Stimulated activated CD8-positive, alpha-beta memory T cell treated with anti-CD3 and anti-CD28 coated beads, Interleukin-7, amount 100 ng/mL, for 1 hour (primary cell): Measurements from ENCODE around the gene CTSZ.
A peak's percentile ranks its signal among the peaks of the same experiment; 100 is the strongest.
"Not testable (repeated sequence)": the region's sequence is repeated elsewhere in the genome, so short reads cannot be mapped to it uniquely, and the experiment has no call there.

Experiments
- DNase-seq, 2 donors: peaks; one replicate each; pipeline ENCODE4 v3.0.0-alpha.2; 2020; ENCODE audit warnings: low read depth in 2 of 2

CTSZ gene

DNA sequence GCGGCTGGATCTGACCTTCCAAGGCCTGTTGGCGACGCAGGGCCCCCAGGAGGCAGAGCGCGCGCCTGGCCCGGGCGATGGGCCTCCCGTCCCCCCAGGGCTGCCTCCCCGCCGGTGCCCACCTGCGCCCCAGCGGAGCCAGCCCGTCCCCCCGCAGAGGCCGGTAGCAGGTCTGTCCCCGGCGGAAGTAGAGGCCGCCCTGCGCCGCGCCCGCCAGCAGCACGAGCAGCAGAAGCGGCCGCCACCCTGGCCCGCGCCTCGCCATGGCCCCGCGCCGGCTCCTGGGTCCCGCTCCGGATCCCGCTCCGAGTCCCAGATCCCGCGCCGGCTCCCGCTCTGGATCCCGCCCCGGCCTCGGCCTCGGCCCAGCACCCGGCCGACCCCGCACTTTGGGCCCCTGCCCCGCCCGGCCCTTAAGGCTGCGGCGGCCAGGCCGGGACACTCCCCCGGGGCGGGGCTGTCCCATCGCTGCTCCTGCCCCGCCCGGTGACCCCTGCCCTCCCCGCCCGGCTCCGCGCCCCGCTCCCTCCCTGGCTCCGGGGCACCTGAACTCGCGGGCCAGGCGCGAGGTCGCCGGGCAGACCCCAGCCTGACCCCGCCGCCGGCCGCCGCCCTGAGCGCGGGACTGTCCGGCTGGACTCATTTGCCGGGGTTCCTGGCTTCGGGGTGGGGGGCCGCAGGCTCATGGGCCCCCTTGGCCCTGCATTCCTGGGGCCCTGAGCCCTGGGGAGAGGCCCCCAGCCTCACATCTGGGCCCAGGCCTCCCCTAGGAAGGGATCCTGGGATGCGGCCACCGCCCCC, at the start of gene CTSZ:
TSS of gene CTSZ (minus strand) at position 391 of the 801 bp plus-strand sequence. CDS start at position 265, 126 bp downstream.
- DNase-seq, result no peak

- DNase-seq, result no peak
Measured at GRCh38 chr20:59055302-59055701, 48.2 kb upstream of the CTSZ start.

DNA sequence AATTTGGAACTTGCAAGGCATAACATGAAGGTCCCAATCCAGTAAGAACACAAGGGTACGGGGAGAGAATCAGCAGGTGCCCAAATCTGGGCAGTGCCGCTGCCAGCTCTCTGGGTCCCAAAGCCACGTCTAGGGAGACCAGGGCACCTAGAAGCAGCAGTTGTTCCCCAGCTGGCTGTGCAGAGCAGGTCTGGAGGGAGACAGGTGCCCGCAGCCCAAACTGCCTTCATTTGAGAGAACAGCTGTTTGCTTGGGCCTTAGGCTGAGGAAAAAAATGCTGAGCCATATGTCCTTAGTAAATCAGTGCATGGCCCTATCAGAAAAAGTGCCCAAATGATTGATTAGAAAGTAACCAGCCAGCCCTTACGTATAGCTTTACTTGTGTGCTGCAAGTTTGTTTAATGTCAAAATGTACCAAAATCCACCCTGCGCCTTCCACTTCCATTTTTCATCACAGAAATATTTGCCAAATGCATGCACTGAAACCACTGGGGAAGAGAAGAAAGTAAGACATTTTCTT, 44.7 kb upstream of the CTSZ start:
- no peak for DNase-seq

DNA sequence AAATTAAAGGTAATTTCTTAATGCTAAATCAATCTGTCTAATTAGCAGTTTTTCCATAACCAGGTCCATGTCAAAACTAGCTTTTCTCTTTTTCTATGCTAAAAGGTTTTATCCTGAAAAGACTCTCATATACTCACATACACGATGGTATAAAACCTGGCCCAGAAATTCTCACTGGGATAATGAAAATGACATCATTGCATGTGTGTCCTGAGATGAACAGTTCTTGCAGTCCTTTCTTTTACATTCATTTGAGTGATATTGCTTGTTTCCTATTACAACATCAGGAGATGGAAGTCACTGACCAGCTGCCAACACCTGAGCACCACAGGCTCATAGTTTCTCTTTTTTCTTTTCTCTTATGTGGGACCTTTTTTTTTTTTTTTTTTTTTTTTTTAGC, 43.4 kb upstream of the CTSZ start:
- DNase-seq, result no peak

GRCh38 chr20:59048681-59049030, 41.6 kb upstream of the CTSZ start:
- DNase-seq, result no peak

- no peak for DNase-seq
Measured at GRCh38 chr20:59047938-59048680, 41.1 kb upstream of the CTSZ start.

DNA sequence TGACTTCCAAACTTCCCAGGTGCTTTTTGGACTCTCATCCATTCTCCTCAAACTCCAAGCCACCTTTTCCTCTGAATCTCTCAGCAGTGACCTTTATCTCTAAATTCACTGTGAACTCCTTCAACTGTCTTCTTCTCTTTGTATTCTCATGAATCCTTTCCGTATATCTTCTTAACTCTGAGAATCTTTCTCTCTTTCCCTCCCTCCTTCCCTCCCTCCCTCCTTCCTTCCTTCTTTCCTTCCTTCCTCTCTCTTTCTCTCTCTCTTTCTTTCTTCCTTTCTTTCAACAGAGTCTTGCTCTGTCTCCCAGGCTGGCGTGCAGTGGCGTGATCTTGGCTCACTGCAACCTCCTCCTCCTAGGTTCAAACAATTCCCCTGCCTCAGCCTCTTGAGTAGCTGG, 39.8 kb upstream of the CTSZ start:
- DNase-seq, result no peak

GRCh38 chr20:59044796-59045195, 37.7 kb upstream of the CTSZ start:
- no peak for DNase-seq

DNA sequence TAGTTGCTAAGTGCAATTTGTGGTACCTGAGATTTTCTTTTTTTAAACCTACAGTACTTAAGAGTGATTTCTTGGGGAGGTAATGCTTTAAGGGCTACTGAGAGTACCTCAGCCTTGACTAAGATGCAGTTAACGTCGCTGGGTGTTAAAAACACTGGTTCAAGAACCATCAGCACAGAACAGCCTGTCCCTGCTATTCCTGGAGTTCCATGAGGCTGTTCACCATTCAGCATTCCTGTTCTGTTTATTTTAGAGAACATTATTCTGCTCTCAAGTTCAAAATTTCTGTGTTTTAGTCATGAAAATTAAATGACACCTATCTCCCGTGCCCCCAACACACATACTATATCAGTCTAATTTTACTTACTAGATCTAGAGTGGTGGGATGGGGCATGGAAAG, 37.2 kb upstream of the CTSZ start:
- DNase-seq, result no peak

DNA sequence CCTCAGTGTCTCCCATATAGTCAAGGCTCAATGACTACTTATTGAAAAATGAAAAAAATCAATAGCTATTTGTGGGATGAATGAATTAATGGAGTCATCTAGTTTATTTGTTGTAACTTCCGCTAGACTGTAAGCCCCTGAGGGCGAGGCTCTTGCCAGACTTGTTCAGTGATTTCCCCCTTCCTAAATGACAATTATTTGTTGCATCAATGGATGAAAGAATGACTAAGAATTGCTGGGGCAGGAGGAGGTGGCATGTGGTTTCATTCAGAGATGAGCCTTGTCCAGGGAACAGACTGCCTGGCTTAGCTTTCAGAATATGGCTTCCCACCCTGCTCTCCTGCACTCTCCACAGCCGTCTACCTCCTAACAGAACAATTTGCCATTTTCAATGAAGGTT, 36.6 kb upstream of the CTSZ start:
- no peak for DNase-seq

GRCh38 chr20:59042796-59043631, 36.0 kb upstream of the CTSZ start:
- DNase-seq, result peak; percentile 81 to 87

- DNase-seq, result no peak
Measured at GRCh38 chr20:59042151-59042795, 35.2 kb upstream of the CTSZ start, which contains the start of gene PRELID3B. Gene PRELID3B, minus strand, starts transcription at chr20:59042786. Its CDS starts 56 bp downstream, at chr20:59042730.

GRCh38 chr20:59041487-59041886, 34.4 kb upstream of the CTSZ start:
- DNase-seq, result not testable (repeated sequence)

DNA sequence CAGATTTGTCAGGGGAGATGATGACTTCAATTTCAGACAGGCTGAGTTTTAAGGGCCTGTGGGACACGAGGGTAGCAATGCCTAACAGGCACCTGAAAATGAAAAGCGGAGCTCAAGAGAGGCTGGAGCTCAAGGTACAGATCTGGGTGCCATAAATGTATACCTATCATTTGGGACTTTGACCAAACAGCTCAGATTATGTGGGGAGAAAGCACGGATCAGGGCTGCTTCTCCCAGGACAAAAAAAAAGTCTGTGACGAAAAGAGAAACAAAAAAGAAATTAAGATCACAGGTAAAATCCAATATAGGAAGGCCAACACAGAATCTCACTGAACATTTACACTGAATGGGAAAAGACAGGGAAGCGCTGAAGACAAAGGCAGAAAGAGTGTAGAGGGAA, 33.6 kb upstream of the CTSZ start:
- DNase-seq, result no peak

- DNase-seq, result no peak
Measured at GRCh38 chr20:59039233-59039632, 32.2 kb upstream of the CTSZ start.

GRCh38 chr20:59037386-59037785, 30.3 kb upstream of the CTSZ start:
- no peak for DNase-seq

DNA sequence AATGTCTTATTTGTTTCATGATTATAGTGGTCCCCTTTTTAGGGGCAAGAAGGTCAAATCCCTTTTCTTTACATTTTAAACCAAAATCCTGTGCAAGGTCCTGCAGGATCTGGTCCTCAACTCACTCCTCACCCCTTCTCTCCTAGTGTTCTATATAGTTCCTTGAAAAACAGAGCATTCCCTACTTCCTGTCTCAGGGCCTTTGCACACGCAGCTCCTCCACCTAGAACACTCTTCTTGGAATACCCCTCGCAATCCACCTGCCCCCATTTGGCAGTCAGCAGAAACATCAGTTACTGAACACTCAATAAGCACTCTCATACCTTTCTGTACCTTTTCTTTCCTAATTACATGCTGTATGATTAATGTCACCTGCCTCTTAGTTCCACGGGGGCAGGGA, 28.3 kb upstream of the CTSZ start:
- DNase-seq, result no peak

- no peak for DNase-seq
Measured at GRCh38 chr20:59033616-59034165, 26.6 kb upstream of the CTSZ start.

- DNase-seq, result no peak
Measured at GRCh38 chr20:59033093-59033492, 26.0 kb upstream of the CTSZ start.

GRCh38 chr20:59032713-59033059, 25.6 kb upstream of the CTSZ start:
- DNase-seq, result no peak

DNA sequence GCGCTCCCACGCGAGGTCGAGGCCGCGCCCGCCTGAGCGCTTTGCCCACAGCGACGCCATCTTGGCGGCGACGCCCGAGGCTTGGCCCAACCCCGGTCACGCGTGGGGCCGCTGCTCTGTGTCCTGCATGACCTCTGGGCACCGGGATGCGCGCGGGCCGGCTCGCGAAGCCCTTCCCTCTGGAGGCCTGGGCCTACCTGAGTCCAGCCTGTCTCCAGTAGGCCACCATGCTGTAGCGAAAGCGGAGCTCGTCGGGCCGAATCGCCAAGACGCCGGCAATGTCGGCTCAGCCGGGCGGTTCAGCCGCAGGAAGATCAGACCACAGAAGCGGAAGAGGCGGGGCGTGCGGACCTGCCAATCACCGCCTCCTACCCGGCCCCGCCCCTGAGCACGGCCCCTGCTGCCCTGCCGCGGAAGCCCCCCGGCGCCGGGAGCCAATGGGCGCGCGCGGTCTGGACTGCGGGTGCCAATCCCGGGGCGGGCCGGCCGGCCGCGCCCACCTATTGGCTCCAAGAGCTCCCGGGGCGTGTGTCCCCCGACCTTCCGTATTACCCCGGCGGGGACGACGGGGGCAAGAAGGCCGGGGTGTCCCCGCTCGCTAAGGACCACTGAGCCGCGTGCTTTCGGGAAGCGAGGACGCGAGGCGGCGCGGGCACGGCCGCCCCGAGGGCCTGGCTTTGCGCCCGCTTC, 25.1 kb upstream of the CTSZ start, which contains the start of gene ATP5F1E:
TSS of gene ATP5F1E (minus strand) at position 313 of the 690 bp plus-strand sequence. CDS start at position 229, 84 bp downstream.
- DNase-seq, result peak; percentile 93
